Measurements from ENCODE around the gene TREH.
A peak's percentile ranks its signal among the peaks of the same experiment; 100 is the strongest.
"Not testable (repeated sequence)": the region's sequence is repeated elsewhere in the genome, so short reads cannot be mapped to it uniquely, and the experiment has no call there.

The TREH gene

GRCh38 chr11:118627566-118627965, 51.9 kb downstream of the TREH start:
- no peak for DNase-seq

GRCh38 chr11:118625976-118626375, 53.5 kb downstream of the TREH start:
- no peak for DNase-seq

DNA sequence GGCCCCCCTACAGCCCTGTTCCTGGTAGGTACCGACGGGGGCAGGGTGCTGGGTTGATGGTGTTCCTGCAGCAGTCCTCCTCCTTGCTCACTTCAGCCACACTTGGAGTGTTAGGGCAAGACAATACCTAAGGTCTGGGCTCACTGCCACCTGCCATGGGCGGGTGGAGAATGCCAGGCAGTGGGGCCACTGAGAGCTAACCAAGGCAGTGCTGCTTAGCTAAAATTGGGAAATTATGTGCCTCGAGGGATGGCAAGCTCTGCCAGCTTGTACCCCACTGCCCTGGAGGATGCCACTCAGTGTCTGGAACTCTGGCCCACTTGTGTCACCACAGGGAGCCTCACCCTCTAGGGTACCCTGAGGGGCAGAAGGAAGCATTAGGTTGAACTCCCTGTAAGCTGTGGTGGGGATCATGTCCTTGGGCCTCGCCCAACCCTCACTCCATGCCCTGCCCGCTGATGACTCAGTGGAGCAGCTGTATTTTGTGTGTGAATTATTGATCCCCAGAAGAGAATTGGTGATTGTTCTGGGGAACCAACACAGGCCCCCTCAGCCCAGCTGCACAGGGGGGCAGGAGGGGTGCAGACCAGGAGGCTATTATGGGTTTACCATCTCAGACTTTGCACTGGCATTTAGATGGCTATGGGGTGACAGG, 54.3 kb downstream of the TREH start:
- DNase-seq: no peak

DNA sequence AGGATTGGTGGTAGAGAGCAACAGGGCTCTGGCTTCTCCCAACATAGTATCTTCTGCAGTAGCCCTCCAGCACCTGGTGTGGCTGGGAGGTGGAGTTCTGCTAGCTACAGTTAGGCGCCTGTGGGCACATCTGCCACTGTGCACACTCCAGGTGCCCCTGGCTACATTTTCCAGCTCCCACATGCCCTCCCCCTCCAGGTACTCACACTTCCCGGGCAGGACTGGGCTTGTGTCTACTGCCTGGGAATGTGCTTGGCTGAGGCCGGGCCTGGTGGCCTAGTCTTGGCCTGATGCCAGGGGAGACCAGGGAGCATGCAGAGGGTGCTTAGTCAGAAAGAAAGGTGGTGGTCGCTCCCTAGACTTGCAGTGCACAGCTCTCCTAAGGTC, 56.2 kb downstream of the TREH start:
- peak; percentile 34 for DNase-seq

GRCh38 chr11:118622376-118623268, 56.8 kb downstream of the TREH start:
- DNase-seq: peak; percentile 87

- no peak for DNase-seq
These were observed 57.6 kb downstream of the TREH start for GRCh38 chr11:118621784-118622375.

DNA sequence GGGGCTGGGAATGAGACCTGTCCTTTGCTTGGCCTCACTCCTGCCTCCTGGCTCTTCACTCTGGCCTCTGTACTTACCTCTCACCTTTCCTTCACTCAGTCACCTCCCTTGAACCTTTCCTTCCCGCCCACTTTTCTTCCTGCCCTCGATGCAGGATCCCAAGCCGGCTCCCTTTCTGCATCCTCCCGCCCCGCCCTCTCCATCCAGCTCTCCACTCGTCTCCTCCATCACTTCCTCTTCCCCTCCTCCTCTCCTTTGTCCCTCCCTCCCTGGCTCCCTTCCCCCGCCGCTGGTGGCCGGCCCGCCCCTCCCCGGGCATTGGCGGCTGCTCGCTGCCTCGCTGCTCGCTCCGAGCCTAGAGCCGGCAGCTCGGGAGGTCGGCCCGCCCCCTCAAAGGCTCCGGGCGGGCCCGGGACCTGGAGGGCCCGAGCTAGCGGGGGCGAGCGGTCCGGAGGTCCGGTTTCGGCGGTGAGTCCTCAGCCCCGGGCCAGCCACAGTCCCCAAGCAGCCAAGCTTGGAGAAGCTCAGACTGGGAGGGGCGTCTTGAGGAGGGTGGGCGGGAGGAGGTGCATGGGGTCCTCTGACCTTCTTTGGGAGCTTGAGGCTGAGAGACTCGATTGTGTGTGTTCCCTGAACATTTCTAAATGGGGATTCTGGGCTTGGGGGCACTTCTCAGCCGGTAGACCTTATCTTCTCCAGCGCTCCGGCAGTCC, 58.2 kb downstream of the TREH start:
- peak; percentile 94 for DNase-seq

- no peak for DNase-seq
These were observed 58.9 kb downstream of the TREH start for GRCh38 chr11:118620529-118621070.

DNA sequence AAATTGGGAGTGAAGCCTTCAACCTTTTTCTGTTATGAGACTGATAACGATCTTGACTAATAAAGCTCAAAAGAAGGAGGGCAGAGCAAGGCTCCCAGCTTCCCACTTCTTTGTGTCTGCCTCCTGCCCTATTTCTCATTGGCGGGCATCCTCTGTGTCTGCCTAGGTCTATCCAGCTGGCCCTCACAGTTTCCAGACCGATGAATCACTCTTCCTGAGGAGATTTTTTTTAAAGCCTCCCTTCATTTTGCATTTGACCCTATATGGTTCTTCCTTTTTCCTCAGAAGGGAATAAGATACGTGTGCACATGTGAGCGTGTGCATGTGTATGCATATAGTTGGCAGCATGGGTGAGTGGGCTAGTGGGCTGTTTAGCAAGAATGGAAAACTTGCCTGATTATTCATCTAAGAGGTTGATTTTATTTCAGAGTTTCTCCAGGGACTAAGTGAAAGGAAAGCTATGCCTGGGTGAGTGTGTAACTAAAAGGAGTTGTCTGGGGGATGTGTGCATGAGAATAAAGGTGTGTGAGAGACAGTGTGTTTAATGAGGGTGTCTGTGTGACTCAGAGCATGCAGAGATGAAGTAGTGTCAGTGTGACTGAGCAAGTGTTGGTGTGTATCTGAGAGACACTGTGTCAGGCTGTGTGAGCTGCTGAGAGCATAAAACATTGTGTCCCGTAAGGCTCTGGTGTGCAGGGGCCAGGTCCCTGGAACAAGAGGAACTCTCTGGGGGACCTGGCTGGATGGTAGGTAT, 59.8 kb downstream of the TREH start:
- peak; percentile 61 for DNase-seq

DNA sequence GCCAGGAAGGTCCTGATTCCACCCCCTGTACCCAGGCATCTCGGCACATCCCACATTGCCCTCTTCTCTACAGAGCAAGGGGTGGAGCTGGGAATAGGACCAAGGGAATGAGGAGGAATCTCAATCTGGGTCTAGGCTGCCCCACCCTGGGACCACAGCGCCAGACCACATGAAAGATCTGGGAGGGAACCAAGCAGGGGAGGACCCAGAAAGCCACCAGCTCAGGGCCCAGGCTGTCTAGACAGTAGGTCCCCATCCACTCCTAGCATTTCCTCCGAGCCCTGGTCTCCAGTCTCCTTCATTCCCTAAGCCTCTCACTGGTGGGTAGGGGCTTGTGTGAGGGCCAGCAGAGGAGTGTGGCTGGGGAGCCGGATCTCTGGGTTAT, 60.5 kb downstream of the TREH start:
- peak; percentile 29 for DNase-seq

GRCh38 chr11:118618115-118618990, 61.1 kb downstream of the TREH start:
- peak; percentile 74 for DNase-seq

GRCh38 chr11:118615976-118616371, 63.5 kb downstream of the TREH start:
- DNase-seq: peak; percentile 57

DNA sequence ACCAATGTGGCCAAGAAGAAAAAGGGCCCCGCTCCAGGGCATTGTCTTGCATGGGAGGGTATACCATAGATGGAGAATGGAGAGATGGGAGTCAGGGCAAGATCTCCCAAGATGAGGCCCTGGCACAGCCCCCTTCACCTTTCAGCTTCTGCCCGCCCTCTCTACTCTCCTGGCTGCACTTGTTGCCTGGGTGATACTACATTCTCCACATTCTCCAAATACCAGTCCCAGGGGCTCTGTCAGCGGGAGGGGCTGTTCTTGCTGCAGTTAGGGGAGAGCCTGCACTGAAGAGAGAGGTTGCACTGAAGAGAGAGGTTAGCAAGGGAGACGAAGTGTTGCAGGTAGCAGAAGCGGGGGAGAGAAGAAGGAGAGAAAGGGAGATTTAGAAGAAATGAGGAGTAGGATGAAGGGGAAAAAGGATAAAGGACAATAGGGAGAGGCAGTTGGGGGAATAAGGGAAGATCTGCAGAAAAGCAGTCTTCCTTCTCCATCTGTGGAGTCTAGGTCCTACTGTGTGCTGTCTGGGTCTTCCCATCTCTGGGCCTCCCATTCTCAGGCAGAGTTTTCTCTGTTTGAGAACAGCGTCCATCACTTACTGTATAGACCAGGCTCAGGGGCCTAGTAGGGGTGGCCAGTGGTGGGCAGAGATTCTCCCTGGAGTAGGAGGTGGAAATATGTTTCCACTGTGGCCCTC, 64.0 kb downstream of the TREH start:
- DNase-seq: peak; percentile 79

- no peak for DNase-seq
These were observed 64.9 kb downstream of the TREH start for GRCh38 chr11:118614511-118614910.

- DNase-seq: no peak
These were observed 67.1 kb downstream of the TREH start for GRCh38 chr11:118612378-118612777.

DNA sequence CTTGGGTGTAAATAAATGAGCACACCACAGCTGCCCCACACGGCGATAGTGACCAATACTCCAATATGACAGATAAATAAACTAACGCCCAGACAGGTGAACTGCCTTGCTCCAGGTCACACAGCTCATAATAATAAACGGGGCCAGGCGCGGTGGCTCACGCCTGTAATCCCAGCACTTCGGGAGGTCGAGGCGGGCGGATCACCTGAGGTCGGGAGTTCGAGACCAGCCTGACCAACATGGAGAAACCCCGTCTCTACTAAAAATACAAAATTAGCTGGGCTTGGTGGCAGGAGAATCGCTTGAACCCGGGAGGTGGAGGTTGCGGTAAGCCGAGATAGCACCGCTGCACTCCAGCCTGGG, 68.0 kb downstream of the TREH start:
- DNase-seq: not testable (repeated sequence)

DNA sequence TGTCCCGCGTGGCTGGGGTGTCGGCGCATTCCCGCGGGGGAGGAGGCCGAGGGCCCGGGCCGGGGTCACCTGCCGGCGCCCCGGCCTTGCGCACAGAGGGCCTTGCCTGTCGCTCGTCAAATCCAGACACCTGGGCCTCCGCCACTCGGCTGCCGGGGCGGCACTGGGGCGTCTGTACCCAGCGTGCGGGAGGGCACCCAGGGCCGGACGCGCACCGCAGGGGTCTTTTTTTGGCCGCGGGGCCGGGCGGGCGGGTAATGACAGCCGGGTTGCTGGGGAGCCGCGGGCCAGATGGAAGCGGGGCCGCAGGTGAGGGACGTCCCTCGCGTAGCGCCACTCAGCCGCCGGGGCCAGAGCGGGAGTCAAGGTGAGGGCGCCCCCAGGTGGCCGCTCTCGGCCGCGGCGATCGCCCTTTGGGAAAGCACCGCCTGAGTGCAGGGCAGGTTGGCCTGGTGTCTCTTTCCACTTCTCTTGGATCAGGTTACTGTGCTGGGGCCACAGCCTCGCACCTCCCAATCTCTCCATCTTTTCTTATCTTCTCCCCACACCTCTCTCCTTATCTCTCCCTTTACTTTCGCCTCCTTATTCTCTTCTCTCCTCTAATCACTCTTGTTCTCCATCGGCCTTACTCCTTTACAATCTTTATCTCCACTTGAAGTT, 68.5 kb downstream of the TREH start:
- peak; percentile 80 for DNase-seq

DNA sequence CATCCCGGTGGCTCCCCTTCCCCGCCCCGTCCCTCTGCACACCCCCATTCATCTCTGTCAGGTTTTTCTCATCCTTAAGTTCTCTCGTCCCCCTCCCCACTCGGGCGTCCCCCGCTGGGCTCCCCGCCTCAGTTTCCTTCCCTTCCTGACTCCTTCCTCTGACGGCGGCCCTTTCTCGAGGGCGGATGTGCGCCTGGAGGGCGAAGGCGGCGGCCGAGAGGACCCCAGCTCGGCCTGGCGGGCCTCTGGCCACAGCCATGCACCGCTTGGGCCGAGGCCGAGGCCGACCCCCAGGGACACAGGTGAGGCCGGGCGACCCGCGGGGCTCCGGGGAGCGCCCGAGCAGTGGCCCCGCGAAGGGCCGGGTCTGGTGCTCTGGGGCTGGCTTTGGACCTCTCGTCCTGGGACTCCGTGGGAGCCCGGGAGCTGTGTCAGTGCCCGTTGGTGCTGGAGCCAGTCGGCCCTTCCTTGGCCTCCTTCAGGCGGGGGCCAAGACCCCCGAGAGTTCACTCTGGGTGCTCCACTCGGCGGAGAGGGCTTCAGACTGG, 69.2 kb downstream of the TREH start:
- DNase-seq: peak; percentile 49

GRCh38 chr11:118609380-118610224, 69.8 kb downstream of the TREH start:
- peak; percentile 63 for DNase-seq

Measured in eye (tissue), 1 donor.